Muscle of leg (tissue), 16 donors: ENCODE data around the gene PRICKLE2. TPM values are rescaled to one million over a fixed set of nuclear protein-coding genes. Genes with fewer than 3 reads are reported as not detected.

Experiments used
- DNase-seq: peaks from one replicate; pipeline ENCODE4 v3.0.0; 2013
- H3K27ac ChIP-seq: one replicate; pipeline ENCODE4 v1.5.1; 2013; ENCODE audit warnings: mild to moderate bottlenecking, low read length, control low read depth
- H3K27me3 ChIP-seq: one replicate; pipeline ENCODE4 v1.6.1; 2013; ENCODE audit warnings: low read length; ENCODE audit not compliant: control insufficient read depth, insufficient read depth
- H3K36me3 ChIP-seq: one replicate; pipeline ENCODE4 v1.6.1; 2013; ENCODE audit warnings: low read length; ENCODE audit not compliant: control insufficient read depth, insufficient read depth
- H3K4me1 ChIP-seq: one replicate; pipeline ENCODE4 v1.6.1; 2013; ENCODE audit warnings: low read length; ENCODE audit not compliant: control insufficient read depth, insufficient read depth
- H3K4me3 ChIP-seq: one replicate; pipeline ENCODE4 v1.5.1; 2013; ENCODE audit warnings: low read length, control low read depth
- H3K9me3 ChIP-seq: replicated peaks from 2 replicates; pipeline ENCODE4 v1.6.1; 2013; ENCODE audit warnings: low read depth, low read length; ENCODE audit not compliant: control insufficient read depth
- WGBS: methylation state at CpG from one replicate; pipeline ENCODE4 v1.1.5; 2013; ENCODE audit warnings: missing lambda C conversion rate; ENCODE audit not compliant: insufficient coverage; 5-methylcytosine and 5-hydroxymethylcytosine counted together
- long read RNA-seq, 11 donors: transcript quantifications; one replicate each; lab custom pipeline, GENCODE V29; 2026
- polyA plus RNA-seq, 8 donors: library from polyadenylated mRNA; unstranded; fragments of 120-200 nt; gene quantifications; one replicate each; pipeline versions ENCODE4 v1.2.1 to v1.2.3, GENCODE V29; 2013; ENCODE audit warnings: inconsistent platforms in 1 of 8, low replicate concordance in 1 of 8; ENCODE audit not compliant: insufficient read length in 8 of 8, insufficient read depth in 1 of 8
- total RNA-seq: library from RNA; stranded (reverse); fragments of 120-200 nt; gene quantifications from one replicate; pipeline ENCODE4 v1.2.4, GENCODE V29; 2013

The PRICKLE2 gene
- total RNA-seq (14.6 TPM), polyA plus RNA-seq (10 to 100 TPM in 4 of 8 donors, 1 to 10 TPM in 4; 6.4 to 13.3 (median 10.0) TPM)
- long read RNA-seq, donor 1, full-length matches to known transcripts: 13 of 13 reads
- long read RNA-seq, donor 1, partial matches to known transcripts: 0 of 13 reads
- long read RNA-seq, donor 1, other reads (novel, unspliced or antisense): 0 of 13 reads
- long read RNA-seq, donor 2, full-length matches to known transcripts: 2 of 2 reads
- long read RNA-seq, donor 2, partial matches to known transcripts: 0 of 2 reads
- long read RNA-seq, donor 2, other reads (novel, unspliced or antisense): 0 of 2 reads
- long read RNA-seq, donor 3, full-length matches to known transcripts: 18 of 18 reads
- long read RNA-seq, donor 3, partial matches to known transcripts: 0 of 18 reads
- long read RNA-seq, donor 3, other reads (novel, unspliced or antisense): 0 of 18 reads
- long read RNA-seq, donor 4, full-length matches to known transcripts: 3 of 3 reads
- long read RNA-seq, donor 4, partial matches to known transcripts: 0 of 3 reads
- long read RNA-seq, donor 4, other reads (novel, unspliced or antisense): 0 of 3 reads
- long read RNA-seq, donor 5, full-length matches to known transcripts: 32 of 32 reads
- long read RNA-seq, donor 5, partial matches to known transcripts: 0 of 32 reads
- long read RNA-seq, donor 5, other reads (novel, unspliced or antisense): 0 of 32 reads
- long read RNA-seq, donor 6, full-length matches to known transcripts: 10 of 10 reads
- long read RNA-seq, donor 6, partial matches to known transcripts: 0 of 10 reads
- long read RNA-seq, donor 6, other reads (novel, unspliced or antisense): 0 of 10 reads
- long read RNA-seq, donor 7, full-length matches to known transcripts: 15 of 20 reads
- long read RNA-seq, donor 7, partial matches to known transcripts: 5 of 20 reads
- long read RNA-seq, donor 7, other reads (novel, unspliced or antisense): 0 of 20 reads
- long read RNA-seq, donor 8, full-length matches to known transcripts: 6 of 6 reads
- long read RNA-seq, donor 8, partial matches to known transcripts: 0 of 6 reads
- long read RNA-seq, donor 8, other reads (novel, unspliced or antisense): 0 of 6 reads
- long read RNA-seq, donor 9, full-length matches to known transcripts: 12 of 12 reads
- long read RNA-seq, donor 9, partial matches to known transcripts: 0 of 12 reads
- long read RNA-seq, donor 9, other reads (novel, unspliced or antisense): 0 of 12 reads
- long read RNA-seq, donor 10, full-length matches to known transcripts: 9 of 9 reads
- long read RNA-seq, donor 10, partial matches to known transcripts: 0 of 9 reads
- long read RNA-seq, donor 10, other reads (novel, unspliced or antisense): 0 of 9 reads
- long read RNA-seq, donor 11, full-length matches to known transcripts: 11 of 11 reads
- long read RNA-seq, donor 11, partial matches to known transcripts: 0 of 11 reads
- long read RNA-seq, donor 11, other reads (novel, unspliced or antisense): 0 of 11 reads

- Histone ChIP-seq H3K36me3 (no peaks in the 10 kb centered on the region), H3K27ac (peak within 1 kb of the TSS; percentile 92), H3K4me1 (peaks cover 48% of the 10 kb centered on the region), H3K4me3 (peak within 1 kb of the TSS; percentile 46), H3K27me3 (no peaks in the 10 kb centered on the region), H3K9me3 (no peaks in the 10 kb centered on the region)
- peak; percentile 94 for DNase-seq
- 11% methylated on average over 12 of the region's 13 CpGs for WGBS
These were observed at the start of gene PRICKLE2 for GRCh38 chr3:64224826-64225610. Gene PRICKLE2 (minus strand): TSS chr3:64225466. CDS start chr3:64198927, 26,539 bp downstream.

GRCh38 chr3:64272842-64273241 is 47.6 kb upstream of the PRICKLE2 start:
- WGBS: no CpG with 5 or more reads among the region's 3 CpGs
- peaks cover 2% of the 10 kb centered on the region for H3K4me1 ChIP-seq
- no peaks in the 10 kb centered on the region for H3K9me3 ChIP-seq
- no peak for DNase-seq
- H3K27ac ChIP-seq: no peak overlapping the region
- H3K36me3 ChIP-seq: no peaks in the 10 kb centered on the region
- no peak overlapping the region for H3K4me3 ChIP-seq
- H3K27me3 ChIP-seq: no peaks in the 10 kb centered on the region

GRCh38 chr3:64272271-64272670 is 47.0 kb upstream of the PRICKLE2 start:
- DNase-seq: no peak
- 100% methylated on average over 1 of the region's 2 CpGs for WGBS

GRCh38 chr3:64271631-64272030 is 46.4 kb upstream of the PRICKLE2 start:
- Histone ChIP-seq H3K36me3 (no peaks in the 10 kb centered on the region), H3K9me3 (no peaks in the 10 kb centered on the region), H3K4me3 (no peak overlapping the region), H3K27me3 (peaks cover 3% of the 10 kb centered on the region), H3K27ac (no peak overlapping the region), H3K4me1 (peaks cover 7% of the 10 kb centered on the region)
- 80% methylated on average over 2 of the region's 2 CpGs for WGBS
- no peak for DNase-seq

More at GRCh38 chr3:64272271-64272670, 47.0 kb upstream of the PRICKLE2 start:
- H3K4me1 ChIP-seq: peaks cover 2% of the 10 kb centered on the region
- no peaks in the 10 kb centered on the region for H3K9me3 ChIP-seq
- H3K27ac ChIP-seq: no peak overlapping the region
- H3K36me3 ChIP-seq: no peaks in the 10 kb centered on the region
- H3K4me3 ChIP-seq: no peak overlapping the region
- peaks cover 3% of the 10 kb centered on the region for H3K27me3 ChIP-seq

- no CpG with 5 or more reads among the region's 3 CpGs for WGBS
- Histone ChIP-seq H3K27me3 (peaks cover 3% of the 10 kb centered on the region), H3K27ac (no peak overlapping the region), H3K36me3 (no peaks in the 10 kb centered on the region), H3K4me1 (peaks cover 12% of the 10 kb centered on the region), H3K4me3 (no peak overlapping the region), H3K9me3 (no peaks in the 10 kb centered on the region)
- no peak for DNase-seq
These were observed 45.6 kb upstream of the PRICKLE2 start for GRCh38 chr3:64270866-64271260.

GRCh38 chr3:64270142-64270865 is 45.0 kb upstream of the PRICKLE2 start:
- Histone ChIP-seq H3K4me3 (no peak overlapping the region), H3K27ac (no peak overlapping the region), H3K4me1 (peaks cover 18% of the 10 kb centered on the region), H3K9me3 (no peaks in the 10 kb centered on the region), H3K27me3 (peaks cover 3% of the 10 kb centered on the region), H3K36me3 (no peaks in the 10 kb centered on the region)
- WGBS: no CpG with 5 or more reads among the region's 2 CpGs
- no peak for DNase-seq

GRCh38 chr3:64268926-64269325 is 43.7 kb upstream of the PRICKLE2 start:
- Histone ChIP-seq H3K4me1 (peaks cover 21% of the 10 kb centered on the region), H3K27ac (no peak overlapping the region), H3K27me3 (peaks cover 3% of the 10 kb centered on the region), H3K36me3 (no peaks in the 10 kb centered on the region), H3K4me3 (no peak overlapping the region), H3K9me3 (no peaks in the 10 kb centered on the region)
- 100% methylated on average over 1 of the region's 4 CpGs for WGBS
- no peak for DNase-seq

GRCh38 chr3:64267721-64268604 is 42.7 kb upstream of the PRICKLE2 start:
- Histone ChIP-seq H3K4me1 (peaks cover 21% of the 10 kb centered on the region), H3K27ac (peak overlapping the region; percentile 77), H3K4me3 (peak overlapping the region; percentile 69), H3K27me3 (peaks cover 3% of the 10 kb centered on the region), H3K9me3 (no peaks in the 10 kb centered on the region), H3K36me3 (no peaks in the 10 kb centered on the region)
- peak; percentile 91 for DNase-seq
- 4% methylated on average over 32 of the region's 33 CpGs for WGBS
